H1 (cell line): Measurements from ENCODE around the gene LGALSL.

Experiments used
- EGR1 ChIP-seq: IDR thresholded peaks from 2 replicates; pipeline ENCODE4 v1.6.1; 2011; ENCODE audit warnings: low read depth, low read length, borderline replicate concordance
- JUN ChIP-seq: IDR thresholded peaks from 2 replicates; pipeline ENCODE4 v1.6.1; 2011; ENCODE audit warnings: low read depth, mild to moderate bottlenecking, improper control_type of control experiment, low read length
- MAX ChIP-seq: IDR thresholded peaks from 2 replicates; pipeline ENCODE4 v1.6.1; 2012; ENCODE audit warnings: inconsistent platforms
- POLR2A ChIP-seq, 2 experiments: IDR thresholded peaks; 1 replicate in 1 of 2; 2 replicates in 1 of 2; pipeline ENCODE4 v1.6.1; 2011; ENCODE audit warnings: low read depth in 2 of 2, low read length in 2 of 2, mild to moderate bottlenecking in 2 of 2; ENCODE audit errors: control extremely low read depth in 1 of 2
- RFX5 ChIP-seq: IDR thresholded peaks from 2 replicates; pipeline ENCODE4 v1.6.1; 2011; ENCODE audit warnings: low read depth, low read length, improper control_type of control experiment, borderline replicate concordance
- SP1 ChIP-seq: IDR thresholded peaks from 2 replicates; pipeline ENCODE4 v1.6.1; 2011; ENCODE audit warnings: low read depth, low read length
- TF ChIP-seq, protein P1 (sequence below), 3 experiments: IDR thresholded peaks; 1 replicate in 2 of 3; 2 replicates in 1 of 3; pipeline versions ENCODE4 v1.5.1 to v1.6.1; 2011; ENCODE audit warnings: low read length in 3 of 3, mild to moderate bottlenecking in 3 of 3, inconsistent platforms in 2 of 3, low read depth in 1 of 3, moderate library complexity in 1 of 3; ENCODE audit not compliant: insufficient read depth in 1 of 3; ENCODE audit errors: control extremely low read depth in 1 of 3
- TF ChIP-seq, protein P2 (sequence below): IDR thresholded peaks from 2 replicates; pipeline ENCODE4 v1.6.1; 2012; ENCODE audit warnings: low read length, inconsistent platforms
- TF ChIP-seq, protein P3 (sequence below): IDR thresholded peaks from 2 replicates; pipeline ENCODE4 v1.6.1; 2011; ENCODE audit warnings: low read depth, mild to moderate bottlenecking, low read length; ENCODE audit not compliant: insufficient read depth

DNA sequence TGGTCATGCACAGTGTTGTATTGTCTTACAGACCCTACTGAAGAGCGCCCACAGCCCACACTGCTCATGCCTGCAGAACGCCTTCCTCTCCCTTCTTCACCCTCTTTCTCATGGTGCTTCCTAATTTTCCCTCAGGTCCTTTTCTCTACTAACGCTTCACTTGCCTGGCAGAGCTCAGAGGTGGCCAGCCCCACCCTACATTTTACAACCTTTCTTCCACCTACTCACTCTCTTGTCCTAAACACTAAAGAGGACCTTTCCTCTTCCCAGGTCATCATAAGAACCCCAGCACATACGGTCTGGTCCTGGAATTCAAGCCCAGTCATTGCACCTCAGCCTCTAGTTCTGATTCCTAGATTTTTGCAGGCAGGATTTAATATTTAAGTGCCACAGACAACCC is 11.7 kb upstream of the LGALSL start:
- no peak for TF ChIP-seq EGR1
- TF ChIP-seq RFX5 = no peak
- TF ChIP-seq, protein P1, sequence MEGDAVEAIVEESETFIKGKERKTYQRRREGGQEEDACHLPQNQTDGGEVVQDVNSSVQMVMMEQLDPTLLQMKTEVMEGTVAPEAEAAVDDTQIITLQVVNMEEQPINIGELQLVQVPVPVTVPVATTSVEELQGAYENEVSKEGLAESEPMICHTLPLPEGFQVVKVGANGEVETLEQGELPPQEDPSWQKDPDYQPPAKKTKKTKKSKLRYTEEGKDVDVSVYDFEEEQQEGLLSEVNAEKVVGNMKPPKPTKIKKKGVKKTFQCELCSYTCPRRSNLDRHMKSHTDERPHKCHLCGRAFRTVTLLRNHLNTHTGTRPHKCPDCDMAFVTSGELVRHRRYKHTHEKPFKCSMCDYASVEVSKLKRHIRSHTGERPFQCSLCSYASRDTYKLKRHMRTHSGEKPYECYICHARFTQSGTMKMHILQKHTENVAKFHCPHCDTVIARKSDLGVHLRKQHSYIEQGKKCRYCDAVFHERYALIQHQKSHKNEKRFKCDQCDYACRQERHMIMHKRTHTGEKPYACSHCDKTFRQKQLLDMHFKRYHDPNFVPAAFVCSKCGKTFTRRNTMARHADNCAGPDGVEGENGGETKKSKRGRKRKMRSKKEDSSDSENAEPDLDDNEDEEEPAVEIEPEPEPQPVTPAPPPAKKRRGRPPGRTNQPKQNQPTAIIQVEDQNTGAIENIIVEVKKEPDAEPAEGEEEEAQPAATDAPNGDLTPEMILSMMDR (IDR thresholded peaks at IDR 0.05; ENCODE audit: control extremely low read depth in 1 of 3, insufficient read depth in 1 of 3, low read depth in 1 of 3, low read length in 3 of 3) = no peak
- TF ChIP-seq MAX = no peak
- TF ChIP-seq POLR2A (IDR thresholded peaks at IDR 0.05; ENCODE audit: control extremely low read depth in 1 of 2, low read depth in 2 of 2, low read length in 2 of 2) = no peak
- TF ChIP-seq, protein P2, sequence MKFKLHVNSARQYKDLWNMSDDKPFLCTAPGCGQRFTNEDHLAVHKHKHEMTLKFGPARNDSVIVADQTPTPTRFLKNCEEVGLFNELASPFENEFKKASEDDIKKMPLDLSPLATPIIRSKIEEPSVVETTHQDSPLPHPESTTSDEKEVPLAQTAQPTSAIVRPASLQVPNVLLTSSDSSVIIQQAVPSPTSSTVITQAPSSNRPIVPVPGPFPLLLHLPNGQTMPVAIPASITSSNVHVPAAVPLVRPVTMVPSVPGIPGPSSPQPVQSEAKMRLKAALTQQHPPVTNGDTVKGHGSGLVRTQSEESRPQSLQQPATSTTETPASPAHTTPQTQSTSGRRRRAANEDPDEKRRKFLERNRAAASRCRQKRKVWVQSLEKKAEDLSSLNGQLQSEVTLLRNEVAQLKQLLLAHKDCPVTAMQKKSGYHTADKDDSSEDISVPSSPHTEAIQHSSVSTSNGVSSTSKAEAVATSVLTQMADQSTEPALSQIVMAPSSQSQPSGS = no peak
- no peak for TF ChIP-seq SP1
- TF ChIP-seq, protein P3, sequence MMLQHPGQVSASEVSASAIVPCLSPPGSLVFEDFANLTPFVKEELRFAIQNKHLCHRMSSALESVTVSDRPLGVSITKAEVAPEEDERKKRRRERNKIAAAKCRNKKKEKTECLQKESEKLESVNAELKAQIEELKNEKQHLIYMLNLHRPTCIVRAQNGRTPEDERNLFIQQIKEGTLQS = no peak
- TF ChIP-seq JUN = no peak
